Testis (tissue), 2 donors: ENCODE results near the gene CXADR.

Experiments
- CTCF ChIP-seq, 3 experiments: fragments of 450-650 bp in 2 of 3; fragments of 200-600 bp in 1 of 3; sonication (generic) in 1 of 3; IDR thresholded peaks; one replicate each; pipeline ENCODE4 v1.5.1; 2016 to 2019; ENCODE audit warnings: antibody characterized with exemption in 3 of 3, mild to moderate bottlenecking in 2 of 3, moderate library complexity in 1 of 3
- POLR2A ChIP-seq: fragments of 450-650 bp; IDR thresholded peaks from one replicate; pipeline ENCODE4 v1.6.1; 2017; ENCODE audit warnings: antibody characterized with exemption, mild to moderate bottlenecking, moderate library complexity

DNA sequence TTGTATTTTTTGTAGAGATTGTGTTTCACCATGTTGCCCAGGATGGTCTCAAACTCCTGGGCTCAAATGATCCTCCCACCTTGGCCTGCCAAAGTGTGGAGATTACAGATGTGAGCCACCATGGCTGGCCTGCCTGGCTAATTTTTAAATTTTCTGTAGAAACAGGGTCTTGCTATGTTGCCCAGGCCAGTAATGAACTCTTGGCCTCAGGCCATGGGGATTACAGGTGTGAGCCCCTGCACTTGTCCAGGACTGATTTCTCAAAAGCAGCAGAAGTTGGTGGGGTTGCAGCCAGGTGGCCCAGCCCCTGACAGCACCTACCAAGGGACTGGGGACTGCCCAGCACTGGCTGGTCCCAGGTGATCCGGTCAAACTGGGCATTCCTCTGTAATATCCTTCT, 44.1 kb upstream of the CXADR start:
- TF ChIP-seq CTCF (IDR thresholded peaks at IDR 0.05) (no peak), POLR2A (no peak)
